Right lobe of liver (tissue), 6 donors: ENCODE measurements around the gene RNFT1. TPM values are rescaled to one million over a fixed set of nuclear protein-coding genes. Genes with fewer than 3 reads are reported as not detected.

Experiments
- ATAC-seq, 4 donors: fragments of 200-7000 bp; cut with Tn5 transposase; one replicate each; pipeline ENCODE4 v1.9.1; 2020; ENCODE audit warnings: mild to moderate bottlenecking in 4 of 4, moderate library complexity in 4 of 4
- DNase-seq, 3 donors: peaks; one replicate each; pipeline ENCODE4 v3.0.0-alpha.2; 2020
- H3K27ac ChIP-seq, 3 donors: fragments of 200-600 bp; one replicate each; pipeline ENCODE4 v1.8.0; 2022
- H3K27me3 ChIP-seq, 2 donors: fragments of 200-600 bp; one replicate each; pipeline ENCODE4 v1.8.0; 2022
- H3K36me3 ChIP-seq, 4 donors: fragments of 200-600 bp; sonication (generic) in 1 of 4; one replicate each; pipeline versions ENCODE4 v1.5.1 to v1.8.0; 2017 to 2022; ENCODE audit warnings: control low read depth in 1 of 4
- H3K4me1 ChIP-seq, 4 donors: fragments of 200-600 bp; sonication (generic) in 1 of 4; one replicate each; pipeline versions ENCODE4 v1.5.1 to v1.8.0; 2017 to 2022; ENCODE audit warnings: control low read depth in 1 of 4
- H3K4me3 ChIP-seq, 3 donors: fragments of 200-600 bp; one replicate each; pipeline ENCODE4 v1.8.0; 2022
- H3K9me3 ChIP-seq, 4 donors: fragments of 200-600 bp; sonication (generic) in 1 of 4; one replicate each; pipeline versions ENCODE4 v1.5.1 to v1.8.0; 2017 to 2022; ENCODE audit warnings: control low read depth in 1 of 4
- POLR2A ChIP-seq: fragments of 450-650 bp; IDR thresholded peaks from one replicate; pipeline ENCODE4 v1.6.1; 2017; ENCODE audit warnings: antibody characterized with exemption, mild to moderate bottlenecking
- WGBS: methylation state at CpG from one replicate; pipeline ENCODE4 v1.1.6; 2018; ENCODE audit warnings: low coverage, low lambda C conversion rate; ENCODE audit not compliant: insufficient coverage; ENCODE audit errors: missing lambda C conversion rate; 5-methylcytosine and 5-hydroxymethylcytosine counted together
- intact Hi-C, 2 donors: fragments of 100-400 bp; cut with DNase I; formaldehyde crosslinking; loops; one replicate each; pipeline versions ENCODE4 v1.11.2 to v1.14.1; 2022
- small RNA-seq, 2 experiments: library from RNA; depleted of rRNA; stranded (forward); fragments of <200 nt; gene quantifications; one replicate each; pipeline ENCODE3, GENCODE V24; 2016
- total RNA-seq, 6 experiments: library from RNA; depleted of rRNA in 2 of 6; stranded (reverse); fragments of >200 nt in 2 of 6; fragmentation: NEBNext Ultra II Directional in 3 of 6; extraction: Animal tissue kit (Norgen Biotek cat#: 25700) in 3 of 6; gene quantifications; one replicate each; pipeline versions ENCODE4 v1.1.0 to v1.2.4, GENCODE V29; 2016 to 2023
- TF ChIP-seq, protein P1 (sequence below), 4 donors: fragments of 200-600 bp in 3 of 4; fragments of 450-650 bp in 1 of 4; IDR thresholded peaks; one replicate each; pipeline versions ENCODE4 v1.5.1 to v1.8.0; 2016 to 2022; ENCODE audit warnings: antibody characterized with exemption in 4 of 4, mild to moderate bottlenecking in 2 of 4
- donor health status: DM: no; HTN: yes; CAD: no.
- donor health status: DM: no; HTN: no; CAD: no.
- donor health status: DM: no; HTN: no; CAD: no.
- donor health status: DM: no; HTN: yes; CAD: no.
- donor health status: DM: no; HTN: yes; CAD: no.

RNFT1 gene
- total RNA-seq, 6 experiments from 2014 or later = 18.3 to 30.6 (median 21.6) TPM

DNA sequence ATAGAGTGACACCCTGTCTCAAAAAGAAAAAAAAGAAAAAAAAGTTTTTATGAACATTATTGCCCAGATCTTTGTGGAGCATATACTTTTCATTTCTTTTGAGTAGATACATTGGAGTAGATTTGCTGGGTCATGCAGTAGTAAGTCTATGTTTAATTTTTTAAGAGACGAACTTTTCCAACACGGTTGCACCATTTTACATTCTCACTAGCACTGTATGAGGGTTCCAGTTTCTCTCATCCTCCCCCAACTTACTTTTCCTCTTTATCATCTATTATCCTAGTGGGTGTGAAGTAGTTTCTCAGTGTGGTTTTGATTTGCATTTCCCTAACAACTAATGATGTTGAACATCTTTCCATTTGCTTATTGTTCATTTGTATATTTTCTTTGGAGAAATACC, 61.1 kb downstream of the RNFT1 start:
- H3K27me3 ChIP-seq = no peaks in the 10 kb centered on the region

More for the DNA sequence above, 61.1 kb downstream of the RNFT1 start:
- H3K4me1 ChIP-seq = no peaks in the 10 kb centered on the region
- H3K4me3 ChIP-seq = no peak overlapping the region
- no peaks in the 10 kb centered on the region for H3K36me3 ChIP-seq
- TF ChIP-seq POLR2A = no peak
- TF ChIP-seq, protein P1, sequence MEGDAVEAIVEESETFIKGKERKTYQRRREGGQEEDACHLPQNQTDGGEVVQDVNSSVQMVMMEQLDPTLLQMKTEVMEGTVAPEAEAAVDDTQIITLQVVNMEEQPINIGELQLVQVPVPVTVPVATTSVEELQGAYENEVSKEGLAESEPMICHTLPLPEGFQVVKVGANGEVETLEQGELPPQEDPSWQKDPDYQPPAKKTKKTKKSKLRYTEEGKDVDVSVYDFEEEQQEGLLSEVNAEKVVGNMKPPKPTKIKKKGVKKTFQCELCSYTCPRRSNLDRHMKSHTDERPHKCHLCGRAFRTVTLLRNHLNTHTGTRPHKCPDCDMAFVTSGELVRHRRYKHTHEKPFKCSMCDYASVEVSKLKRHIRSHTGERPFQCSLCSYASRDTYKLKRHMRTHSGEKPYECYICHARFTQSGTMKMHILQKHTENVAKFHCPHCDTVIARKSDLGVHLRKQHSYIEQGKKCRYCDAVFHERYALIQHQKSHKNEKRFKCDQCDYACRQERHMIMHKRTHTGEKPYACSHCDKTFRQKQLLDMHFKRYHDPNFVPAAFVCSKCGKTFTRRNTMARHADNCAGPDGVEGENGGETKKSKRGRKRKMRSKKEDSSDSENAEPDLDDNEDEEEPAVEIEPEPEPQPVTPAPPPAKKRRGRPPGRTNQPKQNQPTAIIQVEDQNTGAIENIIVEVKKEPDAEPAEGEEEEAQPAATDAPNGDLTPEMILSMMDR (IDR thresholded peaks at IDR 0.05) = no peak
- WGBS = 76% methylated on average over 2 of the region's 2 CpGs
- intact Hi-C loops = loop anchor here in 1 of 2 donors (10.0 kb wide), 1 partner anchor 151 kb away; no protein-coding TSS in a partner anchor
- no peak for DNase-seq
- no peak for ATAC-seq
- no peak overlapping the region for H3K27ac ChIP-seq
- H3K9me3 ChIP-seq = no peaks in the 10 kb centered on the region

Small RNAs within 50 kb of the gene (small RNA-seq; reads per million reads assigned to genes)
- 0 reads per million in 2 experiments for gene RPS29P21

Other genes starting within 250 kb of the RNFT1 start
- gene TUBD1, start 71.8 kb downstream of the RNFT1 start, total RNA-seq = 1 to 10 TPM; 2.9 to 5.5 (median 4.4) TPM
- gene RPS6KB1, start 71.6 kb downstream of the RNFT1 start, total RNA-seq = 10 to 100 TPM; 11.3 to 20.3 (median 14.8) TPM
- 1 to 10 TPM; 3.6 to 7.3 (median 6.3) TPM for gene HEATR6, start 114.2 kb upstream of the RNFT1 start, total RNA-seq
- gene CA4, start 185.2 kb upstream of the RNFT1 start, total RNA-seq = under 1 TPM in 3 of 6 experiments, not detected in 3; 0.33 to 0.37 (median 0.35) TPM